GM21381 (cell line): ENCODE measurements around the gene RPTOR.
"Not testable (repeated sequence)": the region's sequence is repeated elsewhere in the genome, so short reads cannot be mapped to it uniquely, and the experiment has no call there.

ENCODE experiments used
- ATAC-seq: cut with Tn5 transposase; IDR thresholded peaks from one replicate; pipeline ENCODE4 v1.9.1; 2021; ENCODE audit warnings: mild to moderate bottlenecking, moderate library complexity; ENCODE audit not compliant: unreplicated experiment

The RPTOR gene

GRCh38 chr17:80803451-80804428, 259.1 kb downstream of the RPTOR start:
- ATAC-seq, result no peak

GRCh38 chr17:80804466-80804865, 259.8 kb downstream of the RPTOR start:
- no peak for ATAC-seq

- no peak for ATAC-seq
These were observed 260.6 kb downstream of the RPTOR start for GRCh38 chr17:80805032-80805751.

DNA sequence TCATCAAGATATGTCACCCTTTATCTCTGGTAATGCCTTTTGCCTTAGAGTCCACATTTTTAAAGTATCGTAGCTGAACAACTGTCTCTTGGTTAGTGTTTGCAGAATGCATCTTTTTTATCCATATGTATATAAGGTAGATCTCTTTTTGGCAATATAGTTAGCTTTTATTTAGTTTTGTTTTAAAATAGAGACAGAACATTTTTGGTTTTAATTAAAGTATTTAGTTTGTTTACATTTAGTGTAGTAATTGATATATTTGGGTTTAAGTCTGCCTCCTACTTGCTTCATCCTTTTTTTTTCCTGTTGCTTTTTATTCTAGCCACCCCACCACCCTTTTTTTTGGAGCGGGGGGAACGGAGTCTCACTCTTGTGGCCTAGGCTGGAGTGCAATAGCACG, 262.4 kb downstream of the RPTOR start:
- ATAC-seq, result no peak

- ATAC-seq, result no peak
These were observed 263.2 kb downstream of the RPTOR start for GRCh38 chr17:80807882-80808281.

DNA sequence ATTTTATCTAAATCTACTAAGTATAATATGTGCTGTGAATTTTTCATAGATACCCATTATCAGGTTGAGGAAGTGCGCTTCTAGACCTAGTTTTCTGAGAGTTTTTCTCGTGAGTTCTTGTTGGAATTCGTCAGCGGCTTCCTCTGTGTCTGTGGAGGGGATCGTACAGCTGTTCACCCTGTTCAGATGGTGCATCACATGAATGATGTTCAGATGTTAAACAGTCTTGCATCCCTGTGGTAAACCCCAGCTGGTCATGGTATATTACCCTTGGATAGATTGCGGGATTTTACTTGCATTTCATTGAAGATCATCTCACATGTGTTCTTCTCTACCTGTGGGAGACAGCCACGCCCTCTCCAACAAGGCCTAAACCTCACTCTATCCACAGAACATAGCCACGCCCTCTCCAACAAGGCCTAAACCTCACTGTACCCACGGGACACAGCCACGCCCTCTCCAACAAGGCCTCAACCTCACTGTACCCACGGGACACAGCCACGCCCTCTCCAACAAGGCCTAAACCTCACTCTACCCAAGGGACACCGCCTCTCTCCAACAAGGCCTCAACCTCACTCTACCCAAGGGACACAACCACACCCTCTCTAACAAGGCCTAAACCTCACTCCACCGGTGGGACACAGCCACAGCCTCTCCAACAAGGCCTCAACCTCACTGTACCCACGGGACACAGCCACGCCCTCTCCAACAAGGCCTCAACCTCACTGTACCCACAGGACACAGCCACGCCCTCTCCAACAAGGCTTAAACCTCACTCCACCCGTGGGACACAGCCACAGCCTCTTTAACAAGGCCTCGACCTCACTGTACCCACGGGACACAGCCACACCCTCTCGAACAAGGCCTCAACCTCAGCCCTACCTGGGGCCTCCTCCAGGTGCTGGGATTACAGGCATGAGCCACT, 266.8 kb downstream of the RPTOR start:
- no peak for ATAC-seq

DNA sequence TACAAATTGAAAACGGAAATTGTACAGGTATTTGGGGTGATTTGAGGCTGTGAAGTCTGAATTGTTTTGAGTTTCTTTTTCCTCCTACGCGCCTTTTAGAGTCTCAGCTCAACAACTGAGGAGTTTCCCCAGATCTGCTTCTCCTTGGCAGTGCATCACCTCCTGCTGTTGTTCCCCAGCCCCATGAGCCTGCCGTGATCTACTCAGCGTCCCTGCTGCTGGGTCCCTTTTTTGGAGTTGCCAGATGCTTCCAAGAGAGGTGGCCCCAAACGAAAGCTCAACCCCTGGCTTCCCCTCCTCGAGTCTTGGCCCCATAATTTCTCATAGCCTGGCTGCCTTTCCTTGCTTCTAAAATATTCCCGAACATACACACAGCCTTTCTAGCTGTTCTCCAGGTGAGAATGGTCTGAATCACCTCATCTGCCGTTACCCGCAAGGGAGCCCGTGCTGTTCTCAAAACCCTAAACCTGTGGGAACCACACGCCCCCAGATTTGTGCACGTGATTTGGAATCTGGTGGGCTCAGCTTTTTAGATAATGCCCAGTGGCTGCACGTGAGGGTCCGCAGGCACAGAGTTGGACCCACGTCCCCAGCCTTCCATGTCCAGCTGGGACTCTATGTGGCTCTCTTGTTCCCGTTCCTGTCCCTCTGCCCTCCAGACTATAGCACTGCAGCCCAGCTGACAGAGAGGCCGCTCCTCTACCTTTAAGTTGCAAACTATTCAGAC, 267.9 kb downstream of the RPTOR start:
- ATAC-seq, result no peak

GRCh38 chr17:80813318-80813717, 268.7 kb downstream of the RPTOR start:
- no peak for ATAC-seq

- ATAC-seq, result no peak
These were observed 269.9 kb downstream of the RPTOR start for GRCh38 chr17:80814491-80814890.

DNA sequence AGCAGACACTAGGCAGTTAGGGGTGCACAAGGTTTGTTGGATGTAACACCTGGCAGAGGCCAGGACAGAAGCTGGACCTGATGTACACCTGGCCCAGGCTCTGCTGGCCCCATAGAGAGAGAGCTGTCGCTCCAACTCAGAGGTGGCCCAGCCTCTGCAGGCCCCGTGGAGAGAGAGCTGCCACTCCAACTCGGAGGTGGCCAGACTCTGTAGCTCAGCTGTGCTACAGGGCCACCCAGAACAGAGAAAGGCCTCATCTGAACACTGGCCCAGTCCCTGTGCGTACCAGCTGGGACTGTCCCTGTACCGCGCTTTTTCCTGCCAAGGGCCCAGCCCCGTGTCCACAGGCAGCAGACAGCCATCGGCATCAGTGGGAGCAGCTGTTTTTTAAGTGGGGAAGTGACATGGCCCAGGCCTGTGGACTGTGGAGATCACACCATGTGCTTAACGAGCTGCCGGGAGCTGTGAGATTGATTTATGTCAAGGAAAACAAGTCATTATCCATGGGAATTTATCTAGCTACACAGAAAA, 270.6 kb downstream of the RPTOR start:
- ATAC-seq, result no peak

DNA sequence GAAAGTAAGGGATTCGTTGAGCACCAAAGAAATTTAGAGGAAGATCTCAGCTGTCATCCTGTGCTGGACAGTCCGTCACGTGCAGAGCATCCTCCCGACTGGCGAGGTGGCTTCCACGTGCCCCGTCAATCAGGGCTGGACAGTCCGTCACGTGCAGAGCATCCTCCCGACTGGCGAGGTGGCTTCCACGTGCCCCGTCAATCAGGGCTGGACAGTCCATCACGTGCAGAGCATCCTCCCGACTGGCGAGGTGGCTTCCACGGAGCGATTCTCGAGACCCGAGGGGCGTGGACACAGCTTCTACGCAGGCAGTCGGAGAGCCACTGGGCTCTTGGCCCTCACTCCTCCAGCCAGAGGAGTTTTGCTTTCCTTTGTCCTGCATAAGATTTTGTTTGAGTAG, 271.1 kb downstream of the RPTOR start:
- ATAC-seq, result not testable (repeated sequence)

DNA sequence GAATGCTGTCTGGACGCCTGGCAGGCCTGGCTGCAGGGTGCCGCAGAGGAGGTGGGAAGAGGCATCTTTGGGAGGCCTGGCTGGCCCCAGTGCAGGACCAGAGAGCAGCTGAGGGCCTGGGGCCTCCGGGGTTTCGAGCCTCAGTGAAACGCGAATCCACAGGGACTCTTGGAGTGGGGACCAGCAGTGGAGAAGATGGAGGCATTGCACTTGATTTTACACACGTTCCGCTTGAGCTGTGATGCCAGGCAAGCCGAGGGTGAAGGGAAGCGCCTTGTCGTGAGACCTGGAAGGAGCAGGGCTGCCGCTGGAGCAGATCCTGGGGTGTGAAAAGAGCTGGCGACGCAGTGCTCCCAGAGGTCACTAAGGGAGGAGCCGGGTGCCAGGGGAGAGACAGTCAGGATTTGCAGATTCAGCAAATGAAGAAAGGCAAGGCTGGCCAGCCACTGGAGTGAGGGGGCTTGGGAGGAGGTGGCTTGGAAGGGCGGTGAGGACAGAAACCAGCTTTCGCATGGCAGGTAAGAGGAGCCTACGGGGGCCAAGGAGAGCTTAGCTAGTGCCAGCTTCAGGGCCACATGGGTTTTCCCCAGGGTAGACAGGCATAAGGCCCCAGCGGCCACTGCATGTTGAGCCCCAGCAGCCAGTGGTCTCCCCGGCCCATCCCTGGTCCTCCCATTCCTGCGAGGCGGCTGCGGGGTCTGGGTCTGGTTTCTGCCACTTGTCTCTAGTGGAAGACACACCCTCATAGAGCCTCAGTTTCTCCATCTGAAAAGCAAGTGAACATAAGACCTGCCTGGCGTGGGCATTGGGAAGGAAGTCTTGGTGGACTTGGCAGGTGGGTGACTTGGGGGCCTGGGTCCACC, 271.8 kb downstream of the RPTOR start:
- ATAC-seq, result no peak

GRCh38 chr17:80817321-80817845, 272.7 kb downstream of the RPTOR start:
- ATAC-seq, result no peak

DNA sequence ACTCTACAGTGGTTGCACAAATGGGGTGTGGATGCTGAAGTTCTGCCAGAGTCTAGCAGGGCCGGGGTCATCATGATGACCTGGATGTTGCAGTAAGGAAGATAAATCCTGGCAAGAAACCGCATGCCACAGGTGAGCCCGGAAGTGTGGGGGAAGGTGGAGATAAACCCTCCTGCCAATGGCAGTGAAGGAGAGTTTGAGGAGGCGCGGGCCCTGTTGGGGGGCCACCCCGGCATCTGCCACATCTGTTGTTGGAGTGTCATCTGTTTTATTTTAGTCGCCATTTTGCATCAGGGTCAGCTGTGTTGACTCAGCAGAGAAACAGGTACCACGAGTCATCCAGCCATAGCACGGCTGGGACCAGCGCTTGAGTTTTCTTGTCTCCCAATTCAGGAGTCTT, 273.2 kb downstream of the RPTOR start:
- ATAC-seq, result no peak

DNA sequence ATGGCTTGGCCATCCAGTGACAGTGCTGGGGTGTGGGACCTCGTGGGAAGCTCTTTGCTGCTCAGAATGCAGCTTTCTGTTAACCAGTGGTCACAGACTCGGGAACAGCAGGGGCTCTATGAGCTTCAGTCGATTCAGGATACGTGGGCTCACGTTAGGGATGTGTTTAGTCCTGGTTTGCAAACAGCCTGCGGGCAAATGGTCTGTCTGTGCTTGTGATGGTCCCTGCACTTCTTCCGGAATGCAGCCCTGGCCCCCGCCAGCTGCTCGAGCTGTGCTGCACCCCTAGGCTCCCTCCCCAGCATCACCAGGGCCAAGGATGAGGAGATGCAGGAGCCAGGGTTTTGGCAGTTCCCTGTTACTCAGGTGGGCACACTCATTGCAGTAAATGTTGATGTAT, 274.2 kb downstream of the RPTOR start:
- ATAC-seq, result no peak

DNA sequence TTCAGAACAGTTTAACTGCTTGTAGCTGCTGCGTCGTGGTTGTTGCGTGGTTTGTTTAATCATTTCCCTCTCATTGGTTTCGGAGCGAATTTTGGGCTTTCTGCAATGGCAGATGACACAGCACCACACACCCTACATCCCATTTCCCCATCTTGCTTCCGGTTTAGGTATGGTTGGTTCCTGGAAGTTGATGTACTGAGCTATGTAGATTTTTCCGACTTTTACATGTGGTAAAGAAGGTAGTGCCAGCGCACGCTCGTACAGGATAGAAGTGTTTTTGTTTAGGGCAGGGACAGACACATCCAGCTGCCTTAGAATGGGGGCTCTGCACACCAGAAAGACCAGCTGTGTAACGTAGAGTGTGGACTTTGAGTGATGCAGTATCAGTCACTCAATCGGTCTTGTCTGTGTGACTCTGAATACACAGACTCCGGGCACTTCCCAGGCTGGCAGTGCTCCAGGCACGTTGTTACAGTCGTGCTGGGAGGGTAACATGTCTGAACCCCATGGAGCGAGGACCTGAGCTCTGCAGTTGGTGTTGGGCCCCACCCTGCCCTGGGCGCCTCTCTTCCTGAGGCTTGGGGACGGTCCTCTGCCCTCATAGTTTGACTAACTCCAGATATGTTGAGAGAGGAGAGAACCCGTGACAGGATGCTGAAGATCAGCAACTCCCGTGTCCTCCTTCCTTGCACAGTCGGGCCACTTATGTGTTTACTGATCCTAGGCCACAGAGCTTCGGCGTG, 275.0 kb downstream of the RPTOR start:
- ATAC-seq, result no peak

DNA sequence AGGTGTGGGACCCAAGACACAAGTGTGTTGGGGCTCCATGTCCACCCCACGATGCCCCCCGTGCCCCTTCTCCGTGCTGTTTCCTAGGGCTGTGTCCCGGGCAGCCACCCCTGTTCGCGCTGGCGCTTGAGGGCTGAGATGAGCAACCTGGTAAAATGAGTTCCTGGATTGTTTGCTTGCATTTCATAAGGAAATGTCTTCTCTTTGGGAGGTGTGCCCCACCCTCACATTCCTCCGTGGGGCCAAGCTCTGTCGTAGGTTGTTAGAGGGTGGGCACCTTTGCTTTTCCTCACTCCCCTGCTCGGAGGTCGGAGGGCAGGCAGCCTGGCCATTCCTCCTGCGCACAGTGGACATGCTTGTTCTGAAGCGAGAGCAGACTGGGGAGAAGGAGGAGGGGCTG, 275.7 kb downstream of the RPTOR start:
- no peak for ATAC-seq

DNA sequence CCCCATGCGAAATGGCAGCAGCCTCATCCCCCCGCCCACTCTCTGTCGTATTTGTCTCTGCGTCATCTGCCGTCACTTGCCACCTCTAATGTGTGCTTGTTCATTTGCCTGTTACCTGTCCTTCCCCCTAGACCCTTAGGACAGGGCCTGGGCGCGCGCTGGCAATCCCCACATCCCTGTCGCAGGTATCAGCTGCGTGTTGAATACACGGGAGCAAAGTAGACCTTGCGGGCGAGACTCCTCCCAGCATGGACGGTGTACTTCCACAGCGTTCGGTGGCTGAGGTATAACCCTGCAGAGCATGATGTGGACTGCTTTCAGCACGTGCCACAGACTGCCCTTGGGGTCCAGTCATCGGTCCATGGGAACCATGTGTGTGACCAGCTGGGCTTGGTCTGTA, 276.9 kb downstream of the RPTOR start:
- ATAC-seq, result no peak
